ENCODE measurements around the gene NBAS.
"Not testable (repeated sequence)": the region's sequence is repeated elsewhere in the genome, so short reads cannot be mapped to it uniquely, and the experiment has no call there.

NBAS gene

GRCh38 chr2:15559379-15560139, 1.6 kb downstream of the NBAS start:
- ATAC-seq (no peak), DNase-seq (no peak)

GRCh38 chr2:15557887-15558311, 3.2 kb downstream of the NBAS start:
- no peak for ATAC-seq
- no peak for DNase-seq

- ATAC-seq (no peak), DNase-seq (no peak)
Observed at GRCh38 chr2:15556311-15556930, 4.7 kb downstream of the NBAS start.

DNA sequence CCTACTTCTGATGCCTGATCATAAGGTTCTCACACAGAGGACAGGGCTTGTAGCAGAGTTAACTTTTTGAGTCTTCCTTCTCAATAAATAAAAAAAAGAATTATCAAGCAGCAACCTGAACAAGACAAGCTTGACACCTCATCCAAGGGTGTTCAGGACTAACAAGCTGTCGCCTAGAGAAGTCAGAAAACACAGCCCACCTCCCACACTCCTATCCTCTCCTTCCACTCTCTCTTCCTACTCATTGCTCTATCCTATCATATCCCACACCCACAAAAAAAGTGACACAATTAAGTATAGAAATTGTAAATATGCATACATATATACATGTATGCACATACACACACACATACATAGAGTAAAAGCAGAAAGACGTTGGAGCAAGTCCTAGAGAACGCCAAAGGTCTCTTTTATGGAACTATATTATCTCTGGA, 5.4 kb downstream of the NBAS start:
- ATAC-seq (no peak), DNase-seq (no peak)

DNA sequence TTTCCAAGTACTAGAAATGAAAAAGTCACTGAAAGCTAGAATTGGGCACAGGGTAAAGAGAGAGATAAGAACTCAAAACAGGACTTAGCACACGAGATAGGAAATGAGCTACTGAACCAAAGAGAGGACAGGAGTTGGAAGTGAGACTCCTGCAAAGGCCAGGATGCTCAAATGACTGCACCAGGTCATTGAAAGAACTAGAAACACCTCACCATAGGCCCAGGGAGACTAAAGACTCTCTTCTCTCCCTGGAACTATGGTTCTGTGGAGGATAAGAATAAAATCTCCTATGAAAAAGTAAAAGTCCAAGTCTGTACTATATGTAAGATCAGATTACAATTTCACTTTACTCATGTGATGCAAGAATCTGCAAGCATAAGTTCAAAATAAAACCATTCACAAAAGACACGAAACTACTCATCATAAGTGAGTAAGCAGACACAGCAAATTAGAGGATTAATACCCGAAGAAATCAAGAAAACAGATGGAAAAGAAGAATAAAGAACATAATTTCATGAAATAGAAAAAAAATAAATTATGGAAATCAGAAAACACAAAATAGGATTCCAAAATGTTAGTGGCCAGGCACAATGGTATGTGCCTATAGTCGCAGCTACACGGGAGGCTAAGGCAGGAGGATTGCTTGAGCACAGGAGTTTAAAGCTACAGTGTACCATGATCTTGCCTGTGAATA, 6.5 kb downstream of the NBAS start:
- ATAC-seq, result no peak

DNA sequence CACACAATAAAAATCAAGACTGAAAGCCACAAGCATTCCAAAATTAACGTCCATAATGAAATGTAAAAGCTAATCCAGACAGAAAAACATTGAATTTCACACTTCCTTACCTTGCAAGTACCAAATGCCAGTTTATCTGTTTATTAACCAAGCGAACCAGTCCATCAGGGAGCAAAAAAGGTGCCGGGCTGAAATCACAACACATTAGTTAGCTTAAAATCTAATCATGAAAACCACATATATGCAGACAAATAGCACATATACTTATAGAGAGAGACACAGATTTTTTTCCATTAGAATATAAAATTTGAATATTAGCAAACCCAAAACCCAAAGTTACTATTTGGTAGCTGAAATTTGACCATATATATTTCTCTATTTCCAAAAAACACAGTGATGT, 7.2 kb downstream of the NBAS start:
- no peak for ATAC-seq
- no peak for DNase-seq

More for the DNA sequence above, 6.5 kb downstream of the NBAS start:
- no peak for DNase-seq

DNA sequence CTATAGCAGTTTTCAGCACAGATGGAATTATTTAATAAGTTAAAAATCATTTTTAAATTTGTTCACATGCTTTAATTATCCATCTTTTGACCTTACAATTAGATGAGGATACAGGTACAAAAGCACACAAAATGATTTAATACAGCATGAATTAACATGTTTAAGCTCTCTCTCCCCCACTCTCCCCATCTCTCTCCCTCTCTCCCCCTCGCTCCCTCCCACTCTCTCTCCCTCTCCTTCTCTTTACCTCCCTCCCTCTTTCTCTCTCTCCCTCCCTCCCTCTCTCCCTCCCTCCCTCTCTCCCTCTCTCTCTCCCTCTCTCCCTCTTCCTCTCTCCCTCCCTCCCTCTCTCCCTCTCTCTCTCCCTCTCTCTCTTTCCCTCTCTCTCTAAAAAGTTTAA, 7.6 kb downstream of the NBAS start:
- no peak for ATAC-seq
- no peak for DNase-seq

DNA sequence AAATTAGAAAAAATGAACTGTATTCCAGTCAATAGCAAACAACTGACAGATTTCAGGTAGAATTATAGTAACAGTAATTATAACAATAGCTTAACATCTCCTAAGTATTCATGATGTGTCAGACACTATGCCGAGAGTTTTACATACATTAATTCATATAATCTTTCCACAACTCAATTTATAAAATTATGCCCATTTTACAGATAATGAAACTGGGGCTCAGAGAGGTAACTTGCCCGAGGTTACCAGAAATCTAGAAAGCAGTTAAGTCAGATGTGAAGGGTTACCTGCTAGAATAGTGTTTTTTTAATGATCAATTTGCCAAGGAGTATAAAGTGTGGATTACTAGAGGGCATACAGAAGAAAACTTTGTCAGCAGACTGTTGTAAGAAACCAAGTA, 12.2 kb downstream of the NBAS start:
- DNase-seq, result no peak
- no peak for ATAC-seq

- DNase-seq (no peak), ATAC-seq (no peak)
Observed at GRCh38 chr2:15547115-15547876, 13.8 kb downstream of the NBAS start.

GRCh38 chr2:15546297-15547098, 14.6 kb downstream of the NBAS start:
- DNase-seq (no peak), ATAC-seq (no peak)

DNA sequence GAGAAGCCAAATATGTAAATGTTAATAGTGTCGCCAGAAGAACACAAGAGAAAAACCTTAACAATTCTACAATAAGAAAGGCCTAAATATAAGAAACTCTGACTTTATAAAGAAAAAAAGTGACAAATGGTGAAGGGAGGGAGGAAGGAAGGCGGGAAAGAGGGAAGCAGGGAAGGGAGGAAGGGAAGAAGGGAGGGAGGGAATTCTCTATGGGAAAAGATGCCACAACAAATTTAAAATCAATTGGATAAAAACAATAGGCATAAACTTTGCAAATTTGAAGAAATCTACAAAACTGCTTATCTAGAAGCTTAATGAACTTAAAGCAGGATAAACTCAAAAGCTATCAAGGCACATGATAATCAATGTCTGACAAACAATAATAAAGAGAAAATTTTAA, 16.9 kb downstream of the NBAS start:
- DNase-seq, result no peak
- no peak for ATAC-seq

DNA sequence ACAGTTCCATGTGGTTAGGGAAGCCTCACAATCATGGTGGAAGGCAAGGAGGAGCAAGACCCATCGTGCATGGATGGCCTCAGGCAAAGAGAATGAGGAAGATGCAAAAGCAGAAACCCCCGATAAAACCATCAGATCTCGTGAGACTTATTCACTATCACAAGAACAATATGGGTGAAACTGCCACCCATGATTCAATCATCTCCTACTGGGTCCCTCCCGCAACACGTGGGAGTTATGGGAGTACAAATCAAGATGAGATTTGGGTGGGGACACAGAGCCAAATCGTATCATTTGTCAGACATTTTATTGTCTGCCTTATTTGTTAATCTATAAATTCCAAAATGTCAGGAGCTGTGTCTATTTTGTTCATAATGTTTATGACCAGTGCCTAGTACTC, 17.6 kb downstream of the NBAS start:
- ATAC-seq (no peak), DNase-seq (no peak)

- ATAC-seq, result no peak
- DNase-seq, result no peak
Observed at GRCh38 chr2:15543053-15543452, 18.1 kb downstream of the NBAS start.

GRCh38 chr2:15542269-15542668, 18.9 kb downstream of the NBAS start:
- not testable (repeated sequence) for ATAC-seq, DNase-seq

- DNase-seq, ATAC-seq: not testable (repeated sequence)
Observed at GRCh38 chr2:15540523-15540922, 20.6 kb downstream of the NBAS start.

DNA sequence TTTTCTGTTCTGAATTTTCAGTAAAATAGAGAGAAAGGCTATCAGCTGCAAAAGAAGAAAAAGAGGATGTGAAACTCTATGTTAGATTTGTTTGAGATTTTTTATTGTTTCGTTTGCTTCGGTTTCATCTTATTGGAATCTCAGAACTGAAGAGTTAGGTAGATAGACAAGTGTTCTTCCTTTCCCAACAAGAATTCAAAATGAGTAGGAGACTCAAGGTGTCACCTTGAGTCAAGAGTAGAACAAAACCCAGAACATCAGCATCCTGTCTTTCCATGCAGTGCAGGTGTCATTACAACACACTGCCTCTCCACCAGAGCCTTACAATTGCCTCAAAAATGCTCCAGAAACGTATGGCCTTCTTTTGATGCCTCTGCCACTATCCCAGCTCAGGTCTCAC, 21.1 kb downstream of the NBAS start:
- no peak for ATAC-seq

GRCh38 chr2:15538792-15539191, 22.3 kb downstream of the NBAS start:
- DNase-seq (no peak), ATAC-seq (no peak)

More for the DNA sequence above, 21.1 kb downstream of the NBAS start:
- DNase-seq, result no peak

GRCh38 chr2:15533860-15534480, 27.2 kb downstream of the NBAS start:
- DNase-seq (no peak), ATAC-seq (no peak)

- DNase-seq (no peak), ATAC-seq (no peak)
Observed at GRCh38 chr2:15532996-15533395, 28.1 kb downstream of the NBAS start.

- DNase-seq, result no peak
- peak; percentile 57 for ATAC-seq
Observed at GRCh38 chr2:15531095-15531854, 29.9 kb downstream of the NBAS start.
